Measurements from ENCODE around the gene TAS1R2. TPM values are rescaled to one million over a fixed set of nuclear protein-coding genes. Genes with fewer than 3 reads are reported as not detected.
"Not testable (repeated sequence)": the region's sequence is repeated elsewhere in the genome, so short reads cannot be mapped to it uniquely, and the experiment has no call there.

TAS1R2 gene
- total RNA-seq, 2 donors from 2014 or later, result not detected

- Histone ChIP-seq H3K27me3 (no peaks in the 10 kb centered on the region), H3K27ac (no peak overlapping the region), H3K4me1 (peaks cover 9% of the 10 kb centered on the region), H3K9me3 (no peaks in the 10 kb centered on the region), H3K36me3 (replicated peaks in 1 of 2; ENCODE audit: insufficient read depth in 1 of 2, low read depth in 2 of 2) (no peaks in the 10 kb centered on the region), H3K4me3 (no peak overlapping the region)
- intact Hi-C loops (cut with DNase I), result no loop called here
- 63 to 82% methylated on average over 4 to 6 of the region's 6 CpGs for WGBS, 2 donors
- ATAC-seq, result no peak
- no peak for DNase-seq
- TF ChIP-seq POLR2A (IDR thresholded peaks at IDR 0.05), result no peak
- TF ChIP-seq, protein P1, sequence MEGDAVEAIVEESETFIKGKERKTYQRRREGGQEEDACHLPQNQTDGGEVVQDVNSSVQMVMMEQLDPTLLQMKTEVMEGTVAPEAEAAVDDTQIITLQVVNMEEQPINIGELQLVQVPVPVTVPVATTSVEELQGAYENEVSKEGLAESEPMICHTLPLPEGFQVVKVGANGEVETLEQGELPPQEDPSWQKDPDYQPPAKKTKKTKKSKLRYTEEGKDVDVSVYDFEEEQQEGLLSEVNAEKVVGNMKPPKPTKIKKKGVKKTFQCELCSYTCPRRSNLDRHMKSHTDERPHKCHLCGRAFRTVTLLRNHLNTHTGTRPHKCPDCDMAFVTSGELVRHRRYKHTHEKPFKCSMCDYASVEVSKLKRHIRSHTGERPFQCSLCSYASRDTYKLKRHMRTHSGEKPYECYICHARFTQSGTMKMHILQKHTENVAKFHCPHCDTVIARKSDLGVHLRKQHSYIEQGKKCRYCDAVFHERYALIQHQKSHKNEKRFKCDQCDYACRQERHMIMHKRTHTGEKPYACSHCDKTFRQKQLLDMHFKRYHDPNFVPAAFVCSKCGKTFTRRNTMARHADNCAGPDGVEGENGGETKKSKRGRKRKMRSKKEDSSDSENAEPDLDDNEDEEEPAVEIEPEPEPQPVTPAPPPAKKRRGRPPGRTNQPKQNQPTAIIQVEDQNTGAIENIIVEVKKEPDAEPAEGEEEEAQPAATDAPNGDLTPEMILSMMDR (IDR thresholded peaks at IDR 0.05), result no peak
Measured at GRCh38 chr1:18874036-18874435, 14.6 kb upstream of the TAS1R2 start.

DNA sequence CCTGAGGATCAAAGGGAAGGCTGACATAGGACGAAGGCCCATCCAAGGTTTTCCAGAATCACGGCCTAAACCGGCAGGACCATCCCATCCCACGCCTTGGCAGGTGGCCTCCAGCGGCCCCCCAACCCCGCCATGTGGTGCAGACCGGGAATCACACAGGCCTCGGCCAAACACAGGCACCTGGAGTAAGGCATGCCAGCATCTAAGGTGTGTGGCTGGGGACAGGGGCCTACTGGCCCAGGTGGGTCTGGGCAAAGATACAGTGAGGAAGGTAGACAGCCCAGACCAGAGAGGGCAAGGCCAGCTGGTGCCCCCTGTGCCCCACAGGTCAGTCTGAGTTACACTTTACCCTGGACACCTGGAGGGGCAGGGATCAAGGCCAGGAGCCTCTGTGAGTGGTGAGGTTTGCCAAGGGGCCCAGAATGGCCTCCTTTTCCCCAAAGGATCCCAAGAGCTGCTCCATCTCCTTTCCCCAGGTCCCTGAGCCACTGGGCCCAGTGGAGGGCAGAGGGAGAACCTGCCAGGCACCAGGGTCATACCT is 12.7 kb upstream of the TAS1R2 start:
- Histone ChIP-seq H3K4me1 (peaks cover 13% of the 10 kb centered on the region), H3K27ac (no peak overlapping the region), H3K36me3 (replicated peaks in 1 of 2; ENCODE audit: insufficient read depth in 1 of 2, low read depth in 2 of 2) (no peaks in the 10 kb centered on the region), H3K27me3 (no peaks in the 10 kb centered on the region), H3K9me3 (no peaks in the 10 kb centered on the region), H3K4me3 (no peak overlapping the region)
- ATAC-seq (no peak), DNase-seq (no peak)
- TF ChIP-seq POLR2A (IDR thresholded peaks at IDR 0.05), result no peak
- TF ChIP-seq, protein P1 (IDR thresholded peaks at IDR 0.05), result no peak
- 84 to 85% methylated on average over 5 to 8 of the region's 8 CpGs for WGBS, 2 donors
- intact Hi-C loops (cut with DNase I), result no loop called here

- DNase-seq, result no peak
Measured at GRCh38 chr1:18871401-18872070, 12.1 kb upstream of the TAS1R2 start.

DNA sequence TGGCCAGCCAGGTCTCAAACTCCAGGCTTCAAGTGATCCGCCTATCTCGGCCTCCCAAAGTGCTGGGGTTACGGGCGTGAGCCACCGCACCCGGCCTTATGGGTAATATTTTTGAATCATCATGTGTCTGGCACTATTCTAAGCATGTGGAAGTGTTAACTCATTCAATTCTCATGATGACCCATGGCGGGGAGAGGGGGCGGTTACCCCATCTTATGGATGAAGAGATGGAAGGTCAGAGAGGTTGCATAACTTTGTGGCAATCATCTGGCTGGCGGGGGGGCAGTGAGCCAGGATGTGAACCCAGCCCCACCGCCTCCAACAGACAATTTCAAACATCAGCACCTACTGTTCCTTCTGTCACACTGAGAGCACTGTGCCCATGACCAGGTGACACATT is 11.5 kb upstream of the TAS1R2 start:
- no peak overlapping the region for H3K4me3 ChIP-seq
- no peak overlapping the region for H3K27ac ChIP-seq
- whole genome bisulfite sequencing, 2 donors, result 66 to 83% methylated on average over 10 of the region's 10 CpGs
- peaks cover 13% of the 10 kb centered on the region for H3K4me1 ChIP-seq
- no peaks in the 10 kb centered on the region for H3K9me3 ChIP-seq
- TF ChIP-seq, protein P1 (IDR thresholded peaks at IDR 0.05), result no peak
- TF ChIP-seq POLR2A (IDR thresholded peaks at IDR 0.05), result no peak
- DNase-seq, result no peak
- no peak for ATAC-seq
- H3K27me3 ChIP-seq, result no peaks in the 10 kb centered on the region
- no peaks in the 10 kb centered on the region for H3K36me3 ChIP-seq (replicated peaks in 1 of 2; ENCODE audit: insufficient read depth in 1 of 2, low read depth in 2 of 2)
- intact Hi-C loops (cut with DNase I), result no loop called here

More at GRCh38 chr1:18871401-18872070, 12.1 kb upstream of the TAS1R2 start:
- H3K27ac ChIP-seq, result no peak overlapping the region
- 61 to 71% methylated on average over 5 to 7 of the region's 7 CpGs for WGBS, 2 donors
- peaks cover 13% of the 10 kb centered on the region for H3K4me1 ChIP-seq
- no peak overlapping the region for H3K4me3 ChIP-seq
- TF ChIP-seq, protein P1 (IDR thresholded peaks at IDR 0.05), result no peak
- TF ChIP-seq POLR2A (IDR thresholded peaks at IDR 0.05), result no peak
- no peaks in the 10 kb centered on the region for H3K9me3 ChIP-seq
- ATAC-seq, result no peak
- no peaks in the 10 kb centered on the region for H3K36me3 ChIP-seq (replicated peaks in 1 of 2; ENCODE audit: insufficient read depth in 1 of 2, low read depth in 2 of 2)
- intact Hi-C loops (cut with DNase I), result no loop called here
- no peaks in the 10 kb centered on the region for H3K27me3 ChIP-seq

DNA sequence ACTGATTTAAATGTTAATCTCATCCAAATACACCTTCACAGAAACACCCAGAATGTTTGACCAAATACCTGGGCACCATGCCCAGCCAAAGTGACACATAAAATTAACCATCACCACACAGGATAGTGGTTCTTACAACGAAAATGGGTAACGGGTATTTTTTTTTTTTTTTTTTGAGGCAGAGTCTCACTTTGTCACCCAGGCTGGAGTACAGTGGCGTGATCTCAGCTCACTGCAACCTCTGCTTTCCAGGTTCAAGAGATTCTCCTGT is 11.1 kb upstream of the TAS1R2 start:
- H3K27me3 ChIP-seq; ATAC-seq; intact Hi-C loops (cut with DNase I); H3K4me3 ChIP-seq; H3K27ac ChIP-seq; H3K36me3 ChIP-seq (replicated peaks in 1 of 2; ENCODE audit: insufficient read depth in 1 of 2, low read depth in 2 of 2); H3K9me3 ChIP-seq: not testable (repeated sequence)
- DNase-seq, result peak in 2 of 4 donors; percentile 47 to 49
- H3K4me1 ChIP-seq, result peaks cover 13% of the 10 kb centered on the region
- WGBS, 2 donors, result 50 to 60% methylated on average over 3 of the region's 3 CpGs
